Stomach (tissue), 9 donors: ENCODE measurements around the gene STARD5. TPM values are rescaled to one million over a fixed set of nuclear protein-coding genes. Genes with fewer than 3 reads are reported as not detected.

Experiments
- DNase-seq, 2 donors: peaks; one replicate each; pipeline versions ENCODE4 v3.0.0 to v3.0.0-alpha.2; 2013 to 2019
- H3K27ac ChIP-seq, 5 donors: fragments of 200-600 bp in 4 of 5; sonication (generic) in 4 of 5; one replicate each; pipeline ENCODE4 v1.5.1; 2013 to 2019; ENCODE audit warnings: mild to moderate bottlenecking in 1 of 5, moderate library complexity in 1 of 5
- H3K27me3 ChIP-seq, 3 donors: fragments of 200-600 bp; sonication (generic); one replicate each; pipeline ENCODE4 v1.5.1; 2017 to 2019; ENCODE audit warnings: mixed run types in 1 of 3
- H3K36me3 ChIP-seq, 4 donors: fragments of 200-600 bp; sonication (generic); 1 replicate in 3 of 4; 2 replicates in 1 of 4; pipeline ENCODE4 v1.5.1; 2016 to 2019
- H3K4me1 ChIP-seq, 4 donors: fragments of 200-600 bp; sonication (generic); one replicate each; pipeline ENCODE4 v1.5.1; 2016 to 2019
- H3K4me3 ChIP-seq, 4 donors: fragments of 200-600 bp; sonication (generic) in 3 of 4; one replicate each; pipeline ENCODE4 v1.5.1; 2016 to 2019; ENCODE audit warnings: mild to moderate bottlenecking in 1 of 4
- H3K9me3 ChIP-seq, 4 donors: fragments of 200-600 bp; sonication (generic); one replicate each; pipeline ENCODE4 v1.5.1; 2016 to 2019
- CTCF ChIP-seq, 7 experiments: fragments of 450-650 bp in 4 of 7; fragments of 200-600 bp in 3 of 7; sonication (generic) in 3 of 7; IDR thresholded peaks; one replicate each; pipeline ENCODE4 v1.5.1; 2016 to 2019; ENCODE audit warnings: antibody characterized with exemption in 7 of 7, control low read depth in 2 of 7, mild to moderate bottlenecking in 1 of 7
- EP300 ChIP-seq: sonication (generic); formaldehyde crosslinking; IDR thresholded peaks from one replicate; pipeline ENCODE4 v1.6.1; 2017; ENCODE audit warnings: antibody characterized with exemption
- POLR2A ChIP-seq, 4 donors: fragments of 450-650 bp; IDR thresholded peaks; one replicate each; pipeline ENCODE4 v1.6.1; 2016; ENCODE audit warnings: antibody characterized with exemption in 4 of 4, control low read depth in 2 of 4, mild to moderate bottlenecking in 1 of 4, moderate library complexity in 1 of 4
- POLR2AphosphoS5 ChIP-seq, 3 donors: sonication (generic); formaldehyde crosslinking; IDR thresholded peaks; one replicate each; pipeline ENCODE4 v1.6.1; 2016; ENCODE audit warnings: antibody characterized with exemption in 3 of 3
- WGBS, 5 donors: extraction: QIAGEN DNeasy Blood & Tissue Kit in 3 of 5; methylation state at CpG; one replicate each; pipeline versions ENCODE4 v1.1.5 to v1.1.7; 2013 to 2018; 5-methylcytosine and 5-hydroxymethylcytosine counted together
- intact Hi-C: fragments of 100-400 bp; cut with DNase I; formaldehyde crosslinking; loops from one replicate; pipeline ENCODE4 v1.15.1; 2023; ENCODE audit warnings: low total_unique reads
- polyA plus RNA-seq, 3 donors: library from polyadenylated mRNA; stranded (reverse); fragments of 200-250 nt; gene quantifications; one replicate each; pipeline ENCODE4 v1.2.3, GENCODE V29; 2013
- total RNA-seq, 5 donors: library from RNA; depleted of rRNA; stranded (reverse); fragments of >200 nt; gene quantifications; one replicate each; pipeline versions ENCODE4 v1.1.0 to v1.2.3, GENCODE V29; 2014 to 2016
- donor health status: healthy with polysubstance abuse.
- donor health status: Bipolar disorder and iron deficiency.
- donor health status: healthy.

The STARD5 gene
- total and polyA plus RNA-seq, 8 donors = 0.89 to 157 (median 4.2) TPM; not detected in 1

- Histone ChIP-seq H3K9me3 (no peaks in the 10 kb centered on the region), H3K27me3 (no peaks in the 10 kb centered on the region), H3K36me3 (peaks cover 3 to 78% (median 67%) of the 10 kb centered on the region in 4 donors), H3K4me1 (peaks cover 0 to 16% (median 8%) of the 10 kb centered on the region in 4 donors), H3K27ac (no peak overlapping the region), H3K4me3 (no peak overlapping the region)
- WGBS, 5 donors = 90 to 92% (median 91%) methylated on average over 6 of the region's 6 CpGs
- no peak for DNase-seq
- intact Hi-C loops = no loop called here
- TF ChIP-seq POLR2A (IDR thresholded peaks at IDR 0.05) = no peak
These were observed 6.3 kb downstream of the STARD5 start for GRCh38 chr15:81317642-81318017.

GRCh38 chr15:81316267-81316666, 7.7 kb downstream of the STARD5 start:
- peaks cover 4 to 85% (median 76%) of the 10 kb centered on the region in 4 donors for H3K36me3 ChIP-seq
- intact Hi-C loops = no loop called here

GRCh38 chr15:81315452-81316175, 8.3 kb downstream of the STARD5 start:
- H3K9me3 ChIP-seq = no peaks in the 10 kb centered on the region
- no peak overlapping the region for H3K4me3 ChIP-seq
- H3K4me1 ChIP-seq = peaks cover 0 to 29% (median 8%) of the 10 kb centered on the region in 4 donors
- intact Hi-C loops = no loop called here
- DNase-seq = no peak
- TF ChIP-seq CTCF (IDR thresholded peaks at IDR 0.05) = no peak
- TF ChIP-seq POLR2AphosphoS5 (IDR thresholded peaks at IDR 0.05) = no peak
- no peak for TF ChIP-seq POLR2A (IDR thresholded peaks at IDR 0.05)
- no peak for TF ChIP-seq EP300
- peaks cover 4 to 80% (median 71%) of the 10 kb centered on the region in 4 donors for H3K36me3 ChIP-seq
- H3K27ac ChIP-seq = peak overlapping the region in 1 of 5 donors; percentile 14
- H3K27me3 ChIP-seq = no peaks in the 10 kb centered on the region
- 79 to 92% (median 87%) methylated on average over 14 of the region's 14 CpGs for WGBS, 5 donors

More at GRCh38 chr15:81316267-81316666, 7.7 kb downstream of the STARD5 start:
- H3K27ac ChIP-seq = peak overlapping the region in 1 of 5 donors; percentile 14
- no peak for DNase-seq
- H3K27me3 ChIP-seq = no peaks in the 10 kb centered on the region
- no peak for TF ChIP-seq POLR2A (IDR thresholded peaks at IDR 0.05)
- no peak for TF ChIP-seq POLR2AphosphoS5 (IDR thresholded peaks at IDR 0.05)
- TF ChIP-seq CTCF (IDR thresholded peaks at IDR 0.05) = no peak
- TF ChIP-seq EP300 = no peak
- 78 to 91% (median 83%) methylated on average over 3 of the region's 3 CpGs for WGBS, 5 donors
- no peaks in the 10 kb centered on the region for H3K9me3 ChIP-seq
- H3K4me1 ChIP-seq = peaks cover 0 to 23% (median 8%) of the 10 kb centered on the region in 4 donors
- no peak overlapping the region for H3K4me3 ChIP-seq

GRCh38 chr15:81314378-81314777, 9.6 kb downstream of the STARD5 start:
- H3K27me3 ChIP-seq = no peaks in the 10 kb centered on the region
- intact Hi-C loops = no loop called here
- H3K36me3 ChIP-seq = peaks cover 4 to 76% (median 64%) of the 10 kb centered on the region in 4 donors
- DNase-seq = no peak
- WGBS, 5 donors = 92 to 94% (median 93%) methylated on average over 5 of the region's 5 CpGs
- TF ChIP-seq POLR2AphosphoS5 (IDR thresholded peaks at IDR 0.05) (no peak), POLR2A (IDR thresholded peaks at IDR 0.05) (no peak), CTCF (IDR thresholded peaks at IDR 0.05) (no peak), EP300 (no peak)
- peaks cover 0 to 31% (median 8%) of the 10 kb centered on the region in 4 donors for H3K4me1 ChIP-seq
- H3K9me3 ChIP-seq = no peaks in the 10 kb centered on the region
- no peak overlapping the region for H3K4me3 ChIP-seq
- no peak overlapping the region for H3K27ac ChIP-seq

- DNase-seq = no peak
- WGBS, 5 donors = 83 to 96% (median 94%) methylated on average over 5 of the region's 5 CpGs
- TF ChIP-seq POLR2A (IDR thresholded peaks at IDR 0.05) (no peak), POLR2AphosphoS5 (IDR thresholded peaks at IDR 0.05) (no peak), EP300 (no peak), CTCF (IDR thresholded peaks at IDR 0.05) (no peak)
- intact Hi-C loops = no loop called here
- Histone ChIP-seq H3K27me3 (no peaks in the 10 kb centered on the region), H3K4me1 (peaks cover 0 to 31% (median 8%) of the 10 kb centered on the region in 4 donors), H3K9me3 (no peaks in the 10 kb centered on the region), H3K36me3 (peaks cover 5 to 76% (median 64%) of the 10 kb centered on the region in 4 donors), H3K4me3 (no peak overlapping the region), H3K27ac (peak overlapping the region in 4 of 5 donors; percentile 48 to 76 (median 56))
These were observed 10.3 kb downstream of the STARD5 start for GRCh38 chr15:81313686-81314085.
